ENCODE data around the gene TFAP2A. TPM values are rescaled to one million over a fixed set of nuclear protein-coding genes. Genes with fewer than 3 reads are reported as not detected.

Gene TFAP2A
- polyA plus RNA-seq, 2 of the 4 experiments (the other 2 are of a cell fraction): 13.1 to 26.9 TPM

Small RNA genes lying within 50 kb of the gene (small RNA-seq; reads per million reads assigned to genes)
- 0 reads per million in 6 experiments for gene MIR5689

Other genes with a start within 250 kb of the TFAP2A start
- 22.9 and 24.3 TPM in 2 replicates for gene GCNT2, start 106.3 kb upstream of the TFAP2A start, polyA plus RNA-seq (2011; rRNA removed)
- gene GCNT2, start 106.3 kb upstream of the TFAP2A start, polyA plus RNA-seq (2017; fragmentation: RNase III; extraction: RNeasy Plus Mini Kit Qiagen cat#74134 plus additional on column Dnase treatment): 16.7 to 19.4 TPM (median 17.1 TPM) in 3 replicates